ENCODE measurements around the gene PRXL2C.

Gene PRXL2C

GRCh38 chr9:96609732-96610131 lies 45.4 kb downstream of the PRXL2C start:
- DNase-seq, result no peak

- no peak for DNase-seq
These were observed 47.1 kb downstream of the PRXL2C start for GRCh38 chr9:96607971-96608370.

GRCh38 chr9:96605328-96605727 lies 49.8 kb downstream of the PRXL2C start:
- no peak for DNase-seq

- DNase-seq, result no peak
These were observed 51.2 kb downstream of the PRXL2C start for GRCh38 chr9:96604004-96604319.

- no peak for DNase-seq
These were observed 51.7 kb downstream of the PRXL2C start for GRCh38 chr9:96603305-96604003.

- no peak for DNase-seq
These were observed 55.8 kb downstream of the PRXL2C start for GRCh38 chr9:96599298-96599697.

GRCh38 chr9:96596601-96597111 lies 58.5 kb downstream of the PRXL2C start:
- no peak for DNase-seq
